Stimulated activated CD4-positive, alpha-beta T cell treated with anti-CD3 and anti-CD28 coated beads, Interleukin-4, amount 100 ng/mL, for 1 hour (primary cell): ENCODE results near the gene TPP1.

Experiments
- DNase-seq: peaks from one replicate; pipeline ENCODE4 v3.0.0-alpha.2; 2020

TPP1 gene

GRCh38 chr11:6619004-6619745 lies at the start of gene TPP1:
Gene TPP1, minus strand, starts transcription at chr11:6619422. Its CDS starts 22 bp downstream, at chr11:6619400.
- DNase-seq = peak; percentile 82

GRCh38 chr11:6667733-6668374 lies 48.6 kb upstream of the TPP1 start:
- DNase-seq = no peak

DNA sequence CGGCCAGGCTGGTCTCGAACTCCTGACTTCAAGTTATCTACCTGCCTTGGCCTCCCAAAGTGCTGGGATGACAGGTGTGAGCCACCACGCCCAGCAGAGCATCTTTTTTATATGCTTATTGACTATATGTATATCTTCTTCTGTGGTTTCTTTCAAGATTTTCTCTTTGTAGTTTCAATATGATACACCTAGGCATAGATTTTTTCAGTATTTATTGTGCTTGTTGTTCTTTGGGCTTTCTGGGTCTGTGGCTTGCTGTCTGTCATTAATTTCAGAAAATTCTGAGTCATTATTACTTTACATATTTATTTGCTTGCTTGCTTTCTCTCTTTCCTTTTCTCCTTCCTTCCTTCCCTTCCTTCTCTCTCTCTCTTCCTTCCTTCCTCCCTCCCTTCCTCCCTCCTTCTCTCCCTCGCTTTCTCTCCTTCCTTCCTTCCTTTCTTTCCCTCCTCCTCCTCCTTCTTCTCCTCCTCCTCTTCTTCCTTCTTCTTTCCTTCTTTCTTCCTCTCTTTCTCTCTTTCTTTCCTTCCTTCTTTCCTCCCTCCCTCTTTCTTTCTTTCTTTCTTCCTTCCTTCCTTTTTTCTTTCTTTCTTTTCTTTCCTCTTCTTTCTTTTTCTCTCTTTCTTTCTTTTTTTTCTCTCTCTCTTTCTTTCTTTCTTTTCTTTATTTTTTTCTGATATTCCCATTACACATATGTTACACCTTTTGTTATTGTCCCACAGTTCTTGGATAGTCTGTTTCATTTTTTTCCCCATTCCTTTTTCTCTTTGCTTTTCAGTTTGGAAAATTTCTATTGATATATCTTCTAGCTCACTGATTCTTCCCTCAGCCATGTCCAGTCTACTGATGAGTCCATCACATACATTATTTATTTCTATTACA lies 47.3 kb upstream of the TPP1 start:
- DNase-seq = no peak

- DNase-seq = no peak
These were observed 45.3 kb upstream of the TPP1 start for GRCh38 chr11:6664551-6664950.

GRCh38 chr11:6663794-6664469 lies 44.7 kb upstream of the TPP1 start:
- no peak for DNase-seq

DNA sequence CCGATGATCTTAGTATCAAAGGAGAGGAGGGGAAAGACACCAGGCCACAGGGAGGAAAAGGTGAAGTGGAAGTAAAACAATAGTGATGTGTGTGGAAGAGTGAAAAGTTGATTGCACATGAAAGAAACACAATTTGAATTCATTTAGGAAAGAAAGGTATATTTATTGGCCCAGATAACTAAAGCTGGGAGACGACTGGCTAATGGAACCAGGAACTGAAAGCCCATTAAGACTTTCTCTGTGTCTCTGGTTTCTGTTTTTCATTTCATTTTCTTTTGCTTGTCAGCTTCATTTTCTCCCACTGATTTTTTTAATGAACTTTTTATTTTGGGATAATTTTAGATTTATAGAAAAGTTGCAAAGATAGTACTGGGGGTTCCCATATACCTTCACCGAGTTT lies 41.5 kb upstream of the TPP1 start:
- no peak for DNase-seq

- no peak for DNase-seq
These were observed 39.4 kb upstream of the TPP1 start for GRCh38 chr11:6658647-6659046.

GRCh38 chr11:6657346-6657745 lies 38.1 kb upstream of the TPP1 start:
- DNase-seq = no peak

GRCh38 chr11:6656936-6657335 lies 37.7 kb upstream of the TPP1 start:
- DNase-seq = no peak

GRCh38 chr11:6656584-6656915 lies 37.3 kb upstream of the TPP1 start:
- DNase-seq = no peak

DNA sequence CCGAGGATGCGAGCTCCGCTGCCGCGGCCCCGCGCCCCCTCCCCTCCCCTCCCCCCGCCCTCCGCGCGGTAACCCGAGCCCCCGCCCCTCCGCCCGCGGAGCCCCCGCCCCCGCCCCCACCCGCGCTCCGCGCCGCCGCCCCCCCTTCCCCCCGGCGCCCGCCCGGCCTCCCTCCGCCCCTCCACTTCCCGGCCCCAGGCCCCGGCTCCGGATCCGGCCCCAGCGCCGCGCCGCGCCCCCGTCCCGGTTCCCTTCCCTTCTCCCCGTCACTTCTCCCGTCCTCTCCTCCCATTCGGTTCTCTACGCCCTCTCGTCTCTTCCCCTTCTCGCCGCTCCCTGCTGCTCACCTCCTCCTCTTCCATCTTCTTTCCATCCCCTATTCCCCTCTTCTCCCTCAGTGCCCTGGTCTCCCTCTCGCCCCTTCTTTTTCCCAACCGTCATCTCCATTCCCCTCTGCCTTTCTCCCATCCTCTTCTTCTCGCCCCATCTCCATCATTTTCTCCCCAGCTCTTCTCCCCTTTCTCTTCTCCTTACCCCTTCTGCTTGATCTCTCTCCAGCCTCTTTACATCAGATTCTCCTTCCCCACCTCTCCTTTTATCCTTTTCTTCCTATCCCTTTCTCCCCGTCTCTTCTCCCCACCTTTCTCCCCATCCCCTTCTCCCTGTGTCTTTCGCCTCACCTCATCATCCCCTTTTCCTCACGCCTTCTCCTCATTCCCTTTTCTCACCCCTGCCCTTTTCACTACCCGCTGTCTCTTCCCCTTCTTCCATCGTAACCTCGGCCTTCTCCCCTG lies 36.8 kb upstream of the TPP1 start, which contains the start of gene DCHS1:
Gene DCHS1 (minus strand): TSS at position 20 of the 794 bp plus-strand sequence. CDS start 14,196 bp downstream, outside the sequence.
- peak; percentile 19 for DNase-seq

- peak; percentile 43 for DNase-seq
These were observed 36.0 kb upstream of the TPP1 start for GRCh38 chr11:6655020-6655789.

GRCh38 chr11:6654281-6655019 lies 35.2 kb upstream of the TPP1 start:
- no peak for DNase-seq

DNA sequence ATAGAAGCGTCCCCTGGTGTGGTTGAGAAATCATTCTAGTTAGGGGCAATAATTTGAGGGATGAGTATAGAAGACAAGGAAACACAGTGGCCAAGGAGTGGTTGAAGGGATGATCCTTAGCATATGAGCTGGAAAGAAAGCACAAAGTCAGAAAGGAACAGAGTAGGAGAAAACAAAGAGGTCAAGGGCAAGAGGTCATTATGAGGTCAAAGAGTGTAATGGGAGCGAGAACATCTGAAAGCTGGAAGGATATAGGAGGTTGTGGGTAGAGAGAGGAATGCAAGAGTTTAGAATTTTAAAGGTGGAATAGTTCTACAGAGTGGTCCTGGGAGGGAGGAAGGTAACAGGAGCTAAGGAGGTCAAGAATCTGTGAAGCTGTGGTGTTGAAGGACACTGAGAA lies 34.4 kb upstream of the TPP1 start:
- no peak for DNase-seq

DNA sequence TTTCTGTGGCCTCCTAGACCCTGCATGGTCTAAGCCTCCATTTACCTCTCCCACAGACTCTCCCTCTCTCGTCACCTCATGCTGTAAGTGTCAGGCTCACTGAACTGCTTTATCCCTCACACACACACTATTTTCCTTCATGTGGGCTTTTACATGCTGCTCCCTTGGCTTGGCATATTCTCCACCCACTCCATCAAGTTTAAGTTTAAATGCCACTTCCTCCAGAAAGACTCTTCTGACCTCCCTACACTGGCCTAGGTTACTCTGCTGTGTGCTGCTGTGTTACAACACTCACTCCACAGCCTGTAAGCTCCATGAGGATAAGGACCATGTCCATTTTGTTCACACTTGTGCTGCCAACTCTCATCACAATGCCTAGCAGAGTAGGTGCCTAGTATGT lies 33.9 kb upstream of the TPP1 start:
- no peak for DNase-seq

DNA sequence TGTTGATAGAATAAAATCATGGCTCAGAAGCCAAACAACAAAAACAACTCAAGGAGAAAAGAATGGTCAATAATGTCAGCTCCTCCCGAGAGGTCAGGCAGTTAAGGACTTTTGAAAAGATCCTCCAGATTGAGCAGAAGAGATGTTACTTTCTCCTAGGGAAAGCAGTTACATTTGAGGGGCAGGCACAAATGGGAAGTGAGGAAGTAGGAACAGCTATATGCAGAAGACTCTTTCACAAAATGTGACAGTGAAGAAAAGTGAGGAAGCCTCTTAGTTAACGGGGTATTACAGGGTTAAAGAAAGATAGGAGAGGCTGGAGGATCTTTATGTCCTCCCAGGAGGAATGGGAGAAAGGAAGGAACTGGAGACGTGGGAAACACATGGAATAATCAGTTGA lies 33.0 kb upstream of the TPP1 start:
- DNase-seq = no peak

GRCh38 chr11:6650980-6651379 lies 31.8 kb upstream of the TPP1 start:
- DNase-seq = peak; percentile 18

DNA sequence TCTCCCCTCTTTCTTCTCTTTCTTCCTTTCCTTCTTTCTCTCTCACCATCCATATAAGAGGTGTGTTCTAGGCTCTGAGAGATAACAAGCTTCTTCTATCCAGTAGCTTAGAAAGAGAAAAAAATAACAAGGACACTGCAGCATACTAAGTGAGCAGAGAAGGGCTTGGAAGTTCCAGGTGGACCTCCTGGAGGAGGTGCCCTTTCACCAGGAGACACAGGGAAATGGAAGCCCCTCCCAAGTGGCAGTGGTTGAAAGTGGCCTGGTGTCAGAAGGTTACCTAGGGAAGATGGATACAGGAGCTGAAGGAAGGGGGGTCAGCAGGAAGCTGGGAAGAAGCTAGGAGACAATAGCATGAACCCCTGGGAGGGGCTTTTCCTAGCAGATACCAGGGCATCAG lies 30.9 kb upstream of the TPP1 start:
- DNase-seq = no peak

DNA sequence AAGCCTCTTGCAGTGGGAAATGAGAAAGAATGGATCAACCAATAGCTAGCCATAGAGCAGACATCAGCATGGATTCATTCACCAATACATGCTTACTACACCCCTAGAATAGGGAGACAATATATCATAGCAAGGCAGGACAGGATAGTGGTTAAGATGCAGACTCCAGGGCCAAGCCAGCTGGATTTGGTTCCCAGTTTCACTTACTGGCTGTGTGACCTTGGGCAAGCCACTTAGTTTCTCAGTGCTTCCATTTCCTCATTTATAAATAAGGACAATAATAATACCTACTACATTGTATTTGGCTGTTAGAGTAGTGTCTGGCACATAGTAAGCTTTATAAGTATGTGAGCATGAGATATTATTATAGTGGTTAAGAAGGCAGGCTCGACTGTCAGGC lies 29.3 kb upstream of the TPP1 start:
- DNase-seq = no peak

DNA sequence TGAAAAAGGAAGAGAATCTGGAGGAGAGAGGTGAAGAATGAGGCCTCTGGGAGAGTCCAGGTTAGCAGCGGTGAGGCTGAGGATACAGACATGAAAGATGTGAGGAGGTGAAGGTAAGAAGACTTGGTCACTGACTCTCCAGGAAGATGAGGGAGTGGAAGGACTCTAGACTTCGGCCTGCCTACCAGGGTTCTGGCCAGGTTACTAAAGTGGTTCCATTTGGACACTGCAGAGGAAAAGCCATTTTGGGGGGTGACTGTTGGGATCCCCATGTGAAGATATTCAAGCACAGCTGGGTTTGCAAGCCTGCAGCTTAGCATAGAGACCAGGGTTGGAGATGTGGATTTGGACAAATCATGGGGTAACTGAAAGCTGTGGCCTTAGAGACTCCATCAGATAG lies 28.6 kb upstream of the TPP1 start:
- DNase-seq = no peak
